Measurements from ENCODE around the gene CNIH3.

DNA sequence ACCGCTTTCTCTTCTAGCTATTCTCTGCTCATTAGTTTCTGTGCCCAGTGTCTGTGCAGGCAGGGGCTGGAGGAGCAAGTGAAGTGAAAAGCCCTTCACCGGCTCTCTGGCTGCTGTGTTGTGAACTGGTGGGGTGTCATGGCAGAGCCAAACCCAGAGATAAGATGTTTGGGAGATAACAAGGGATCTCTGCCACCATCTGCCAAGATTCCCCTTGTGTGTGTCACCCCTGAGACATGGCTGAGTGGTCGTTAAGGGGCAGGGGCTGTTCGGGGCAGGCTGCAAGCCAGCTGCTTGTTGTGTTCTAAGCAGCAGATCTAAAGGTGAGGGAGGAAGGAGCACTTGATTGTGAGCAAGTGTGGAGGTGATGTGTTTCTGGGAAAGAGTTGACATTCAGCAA, 24.5 kb downstream of the CNIH3 start:
- TF ChIP-seq CTCF (IDR thresholded peaks at IDR 0.05), result no peak
- TF ChIP-seq POLR2A (IDR thresholded peaks at IDR 0.05), result no peak
